Stimulated activated CD4-positive, alpha-beta T cell treated with anti-CD3 and anti-CD28 coated beads, Interleukin-2, amount 100 ng/mL, for 48 hours (primary cell): ENCODE measurements around the gene HSD17B12.
"Not testable (repeated sequence)": the region's sequence is repeated elsewhere in the genome, so short reads cannot be mapped to it uniquely, and the experiment has no call there.

Experiments used
- DNase-seq, 2 donors: peaks; one replicate each; pipeline ENCODE4 v3.0.0-alpha.2; 2020

HSD17B12 gene

GRCh38 chr11:43748095-43748494, 67.6 kb downstream of the HSD17B12 start:
- no peak for DNase-seq

GRCh38 chr11:43751726-43752125, 71.2 kb downstream of the HSD17B12 start:
- DNase-seq = no peak

- no peak for DNase-seq
These were observed 76.0 kb downstream of the HSD17B12 start for GRCh38 chr11:43756575-43756974.

- no peak for DNase-seq
These were observed 78.4 kb downstream of the HSD17B12 start for GRCh38 chr11:43758927-43759326.

GRCh38 chr11:43760902-43761301, 80.4 kb downstream of the HSD17B12 start:
- no peak for DNase-seq

- DNase-seq = no peak
These were observed 84.7 kb downstream of the HSD17B12 start for GRCh38 chr11:43765194-43765593.

- not testable (repeated sequence) for DNase-seq
These were observed 88.1 kb downstream of the HSD17B12 start for GRCh38 chr11:43768654-43769053.

- no peak for DNase-seq
These were observed 89.6 kb downstream of the HSD17B12 start for GRCh38 chr11:43770173-43770572.

GRCh38 chr11:43772733-43773132, 92.2 kb downstream of the HSD17B12 start:
- no peak for DNase-seq

GRCh38 chr11:43774786-43775185, 94.2 kb downstream of the HSD17B12 start:
- DNase-seq = no peak

- no peak for DNase-seq
These were observed 98.8 kb downstream of the HSD17B12 start for GRCh38 chr11:43779306-43779705.

GRCh38 chr11:43784301-43784700, 103.8 kb downstream of the HSD17B12 start:
- DNase-seq = no peak

GRCh38 chr11:43784866-43785265, 104.3 kb downstream of the HSD17B12 start:
- no peak for DNase-seq

GRCh38 chr11:43785318-43785717, 104.8 kb downstream of the HSD17B12 start:
- DNase-seq = no peak

- DNase-seq = no peak
These were observed 105.5 kb downstream of the HSD17B12 start for GRCh38 chr11:43786016-43786415.

GRCh38 chr11:43787824-43788223, 107.3 kb downstream of the HSD17B12 start:
- DNase-seq = no peak

- DNase-seq = no peak
These were observed 107.9 kb downstream of the HSD17B12 start for GRCh38 chr11:43788421-43788820.

- DNase-seq = no peak
These were observed 109.3 kb downstream of the HSD17B12 start for GRCh38 chr11:43789700-43790443.

GRCh38 chr11:43790444-43790794, 109.9 kb downstream of the HSD17B12 start:
- DNase-seq = no peak

- DNase-seq = no peak
These were observed 116.8 kb downstream of the HSD17B12 start for GRCh38 chr11:43797337-43797736.

- DNase-seq = no peak
These were observed 117.3 kb downstream of the HSD17B12 start for GRCh38 chr11:43797866-43798265.

- DNase-seq = no peak
These were observed 122.0 kb downstream of the HSD17B12 start for GRCh38 chr11:43802509-43802908.

GRCh38 chr11:43803766-43804165, 123.2 kb downstream of the HSD17B12 start:
- no peak for DNase-seq

GRCh38 chr11:43806976-43807375, 126.4 kb downstream of the HSD17B12 start:
- no peak for DNase-seq

GRCh38 chr11:43810929-43811596, 130.5 kb downstream of the HSD17B12 start:
- DNase-seq = no peak
